ENCODE results near the gene KRT33A.
"Not testable (repeated sequence)": the region's sequence is repeated elsewhere in the genome, so short reads cannot be mapped to it uniquely, and the experiment has no call there.

KRT33A gene

GRCh38 chr17:41395611-41396010, 45.0 kb upstream of the KRT33A start:
- TF ChIP-seq ZC3H10 (CRISPR knock-in tag; IDR thresholded peaks at IDR 0.05) (no peak), GLIS3 (CRISPR knock-in tag; IDR thresholded peaks at IDR 0.05) (no peak), ESRRG (CRISPR knock-in tag; IDR thresholded peaks at IDR 0.05) (no peak), ARNTL (CRISPR knock-in tag; IDR thresholded peaks at IDR 0.05; ENCODE audit: borderline replicate concordance, low read depth) (no peak), TOX (CRISPR knock-in tag; IDR thresholded peaks at IDR 0.05; ENCODE audit: borderline replicate concordance) (no peak), ZFP3 (CRISPR knock-in tag; IDR thresholded peaks at IDR 0.05) (no peak), POU6F1 (CRISPR knock-in tag; IDR thresholded peaks at IDR 0.05; ENCODE audit: borderline replicate concordance, low read depth) (no peak), ZNF8 (CRISPR knock-in tag; IDR thresholded peaks at IDR 0.05) (no peak), PPARA (CRISPR knock-in tag; IDR thresholded peaks at IDR 0.05; ENCODE audit: borderline replicate concordance) (no peak), BACH2 (CRISPR knock-in tag; IDR thresholded peaks at IDR 0.05; ENCODE audit: borderline replicate concordance) (no peak), CSRNP3 (CRISPR knock-in tag; IDR thresholded peaks at IDR 0.05) (no peak), ISL1 (CRISPR knock-in tag; IDR thresholded peaks at IDR 0.05) (no peak), PATZ1 (CRISPR knock-in tag; IDR thresholded peaks at IDR 0.05; ENCODE audit: borderline replicate concordance) (no peak), OSR1 (CRISPR knock-in tag; IDR thresholded peaks at IDR 0.05) (no peak), TCF4 (CRISPR knock-in tag; IDR thresholded peaks at IDR 0.05; ENCODE audit: borderline replicate concordance) (no peak), CREB5 (CRISPR knock-in tag; IDR thresholded peaks at IDR 0.05; ENCODE audit: low read depth) (no peak)

GRCh38 chr17:41395044-41395443, 44.4 kb upstream of the KRT33A start:
- not testable (repeated sequence) for ATAC-seq

More at GRCh38 chr17:41395611-41396010, 45.0 kb upstream of the KRT33A start:
- ATAC-seq = no peak

GRCh38 chr17:41394254-41394996, 43.8 kb upstream of the KRT33A start:
- ATAC-seq = no peak

More at GRCh38 chr17:41394254-41394996, 43.8 kb upstream of the KRT33A start:
- TF ChIP-seq BACH2 (CRISPR knock-in tag; IDR thresholded peaks at IDR 0.05; ENCODE audit: borderline replicate concordance) (no peak), ESRRG (CRISPR knock-in tag; IDR thresholded peaks at IDR 0.05) (no peak), ZFP3 (CRISPR knock-in tag; IDR thresholded peaks at IDR 0.05) (no peak), TSHZ2 (CRISPR knock-in tag; IDR thresholded peaks at IDR 0.05) (no peak), POU6F1 (CRISPR knock-in tag; IDR thresholded peaks at IDR 0.05; ENCODE audit: borderline replicate concordance, low read depth) (no peak), ZC3H10 (CRISPR knock-in tag; IDR thresholded peaks at IDR 0.05) (no peak), TCF4 (CRISPR knock-in tag; IDR thresholded peaks at IDR 0.05; ENCODE audit: borderline replicate concordance) (no peak), OSR1 (CRISPR knock-in tag; IDR thresholded peaks at IDR 0.05) (no peak), ISL1 (CRISPR knock-in tag; IDR thresholded peaks at IDR 0.05) (no peak), ZFP30 (CRISPR knock-in tag; IDR thresholded peaks at IDR 0.05) (no peak)

Measured in SK-N-SH treated with all-trans-retinoic acid at 6 μM for 48 hours (cell line).